T-helper 2 cell (primary cell): ENCODE results near the gene MSI2.

Experiments
- DNase-seq, 5 experiments: peaks; one replicate each; pipeline versions ENCODE4 v3.0.0 to v3.0.0-alpha.2; 2012 to 2022

Gene MSI2

DNA sequence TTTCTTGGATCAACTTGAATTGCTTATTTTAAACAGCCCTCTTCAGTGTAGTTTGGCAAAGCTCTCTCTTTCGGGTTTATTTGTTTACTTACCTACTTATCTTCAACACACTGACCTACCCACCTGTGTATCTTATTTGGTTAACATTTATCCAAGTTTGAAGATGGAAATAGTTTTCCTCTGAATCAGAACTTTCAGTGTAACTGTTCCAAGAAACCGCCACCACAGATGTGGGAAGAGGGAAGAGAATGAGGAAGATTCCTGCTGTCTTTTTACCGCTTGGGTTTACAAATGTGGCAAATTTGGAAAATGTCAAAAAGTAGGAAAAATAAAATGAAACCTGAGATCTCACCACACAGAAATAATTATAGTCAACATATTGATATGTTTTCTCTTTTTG lies 115.8 kb downstream of the MSI2 start:
- DNase-seq = no peak

DNA sequence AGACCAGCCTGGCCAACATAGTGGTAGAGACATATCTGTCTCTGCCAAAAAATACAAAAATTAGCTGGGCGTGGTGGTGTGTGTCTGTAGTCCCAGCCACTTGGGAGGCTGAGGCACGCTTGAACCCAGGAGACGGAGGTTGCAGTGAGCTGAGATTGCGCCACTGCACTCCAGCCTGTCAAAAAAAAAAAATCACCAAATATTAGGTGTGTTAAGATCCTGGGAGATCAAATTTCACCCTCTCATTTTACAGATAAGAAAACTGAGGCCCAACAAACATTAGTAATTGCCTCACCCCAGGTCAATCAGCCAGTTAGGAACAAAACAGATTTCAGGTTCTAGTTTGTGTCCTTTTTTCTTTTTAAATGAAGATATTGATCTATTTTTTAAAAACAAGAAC lies 116.7 kb downstream of the MSI2 start:
- no peak for DNase-seq

DNA sequence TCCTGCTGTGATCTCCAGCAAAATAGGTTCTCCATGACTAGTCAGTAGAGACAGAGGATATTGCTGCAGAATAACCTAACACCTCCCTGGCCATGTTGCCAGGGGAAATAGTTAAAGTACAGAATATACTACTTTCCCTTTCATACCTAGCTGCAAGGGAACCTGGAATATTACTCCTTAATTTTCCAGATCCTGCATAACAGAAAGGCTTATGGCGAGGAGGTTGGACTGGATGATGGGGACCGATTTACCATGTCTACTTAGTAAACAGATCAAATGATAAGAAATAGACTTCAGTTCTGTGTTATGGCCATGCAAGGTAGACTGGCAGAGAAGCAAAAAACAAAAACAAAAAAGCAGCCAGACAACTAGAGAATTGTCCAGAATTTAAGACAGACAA lies 117.4 kb downstream of the MSI2 start:
- DNase-seq = no peak

GRCh38 chr17:57375040-57375769 lies 118.9 kb downstream of the MSI2 start:
- no peak for DNase-seq

GRCh38 chr17:57375770-57376225 lies 119.5 kb downstream of the MSI2 start:
- DNase-seq = no peak

- DNase-seq = no peak
These were observed 120.8 kb downstream of the MSI2 start for GRCh38 chr17:57377094-57377493.

DNA sequence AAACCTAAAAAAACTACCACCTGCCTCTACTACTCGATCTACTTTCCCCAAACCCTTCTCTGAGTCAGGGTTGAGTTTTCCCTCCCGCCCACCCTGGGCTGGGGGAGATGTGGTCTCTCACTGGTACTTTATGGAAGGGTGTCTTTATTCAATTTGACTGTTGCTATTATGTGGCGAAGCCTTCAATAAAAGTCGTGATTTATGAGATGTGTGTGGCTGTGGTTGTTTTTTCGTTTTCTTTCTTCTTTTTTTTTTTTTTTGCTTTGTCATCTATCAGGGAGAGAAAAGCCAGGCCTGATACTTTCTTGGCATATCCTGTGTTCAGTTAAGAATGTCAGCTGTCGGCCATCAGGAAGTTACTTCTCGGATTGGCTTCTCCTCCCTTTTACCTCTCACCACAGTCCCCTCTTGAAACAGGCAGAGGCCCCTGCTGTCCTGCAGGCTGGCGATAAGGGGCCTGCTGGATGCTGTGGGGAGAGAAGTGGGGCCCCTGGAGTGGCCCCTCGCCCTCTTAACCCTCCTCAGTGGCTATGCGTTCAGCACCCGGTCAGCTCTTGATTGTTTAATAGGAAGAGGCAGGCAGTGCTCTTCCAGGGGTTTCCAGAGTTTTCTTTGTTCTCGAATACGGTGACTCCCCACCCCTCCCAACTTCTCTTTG lies 123.0 kb downstream of the MSI2 start:
- DNase-seq = no peak

DNA sequence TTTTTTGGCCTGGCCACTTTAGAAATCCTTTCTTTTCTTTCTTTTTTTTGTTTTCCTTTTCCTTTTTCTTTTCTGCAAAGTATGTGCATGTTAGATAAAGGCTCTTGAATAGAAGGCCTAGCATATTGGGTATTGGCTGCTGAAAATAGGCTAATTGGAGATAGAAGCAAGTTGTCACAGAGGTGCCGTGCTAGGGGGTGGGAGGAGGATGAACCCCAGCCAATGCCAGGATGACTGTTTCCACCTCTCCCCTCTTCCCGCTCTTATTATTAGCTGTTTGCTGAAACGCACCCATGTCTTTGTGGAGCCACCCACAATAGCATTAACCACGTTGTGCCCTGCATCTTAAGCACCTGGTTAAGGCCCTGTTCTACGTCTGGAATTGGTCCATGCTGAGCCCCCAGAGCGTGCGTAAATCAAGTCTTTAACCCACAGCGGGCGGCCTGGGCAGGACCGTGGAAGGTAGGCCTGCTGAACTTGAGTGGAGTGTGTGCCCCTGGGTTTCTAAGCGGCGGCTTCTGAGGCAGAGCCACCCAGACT lies 123.6 kb downstream of the MSI2 start:
- DNase-seq = no peak

DNA sequence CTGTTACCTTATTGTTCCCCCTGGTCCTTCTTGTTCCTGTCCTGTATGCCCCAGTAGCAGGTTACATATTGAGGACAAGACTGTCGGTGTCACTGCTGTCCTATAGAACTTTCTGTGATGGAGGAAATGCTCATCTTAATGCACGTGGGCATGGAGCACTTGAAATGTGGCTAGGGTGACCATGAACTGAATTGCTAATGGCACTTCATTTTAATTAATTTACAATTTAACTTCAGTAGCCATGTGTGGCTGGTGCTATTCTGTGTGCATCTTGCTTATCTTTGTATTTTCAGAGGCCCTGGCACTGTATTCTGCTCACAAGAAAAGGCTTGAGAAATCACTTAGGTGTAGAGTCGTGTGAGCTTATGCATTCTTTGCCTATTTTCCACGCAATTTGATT lies 125.2 kb downstream of the MSI2 start:
- no peak for DNase-seq

- DNase-seq = no peak
These were observed 127.9 kb downstream of the MSI2 start for GRCh38 chr17:57384219-57384618.

GRCh38 chr17:57385975-57386374 lies 129.7 kb downstream of the MSI2 start:
- DNase-seq = no peak

GRCh38 chr17:57387575-57387974 lies 131.3 kb downstream of the MSI2 start:
- no peak for DNase-seq

GRCh38 chr17:57388131-57388725 lies 131.9 kb downstream of the MSI2 start:
- no peak for DNase-seq

- DNase-seq = no peak
These were observed 133.2 kb downstream of the MSI2 start for GRCh38 chr17:57389473-57389872.

DNA sequence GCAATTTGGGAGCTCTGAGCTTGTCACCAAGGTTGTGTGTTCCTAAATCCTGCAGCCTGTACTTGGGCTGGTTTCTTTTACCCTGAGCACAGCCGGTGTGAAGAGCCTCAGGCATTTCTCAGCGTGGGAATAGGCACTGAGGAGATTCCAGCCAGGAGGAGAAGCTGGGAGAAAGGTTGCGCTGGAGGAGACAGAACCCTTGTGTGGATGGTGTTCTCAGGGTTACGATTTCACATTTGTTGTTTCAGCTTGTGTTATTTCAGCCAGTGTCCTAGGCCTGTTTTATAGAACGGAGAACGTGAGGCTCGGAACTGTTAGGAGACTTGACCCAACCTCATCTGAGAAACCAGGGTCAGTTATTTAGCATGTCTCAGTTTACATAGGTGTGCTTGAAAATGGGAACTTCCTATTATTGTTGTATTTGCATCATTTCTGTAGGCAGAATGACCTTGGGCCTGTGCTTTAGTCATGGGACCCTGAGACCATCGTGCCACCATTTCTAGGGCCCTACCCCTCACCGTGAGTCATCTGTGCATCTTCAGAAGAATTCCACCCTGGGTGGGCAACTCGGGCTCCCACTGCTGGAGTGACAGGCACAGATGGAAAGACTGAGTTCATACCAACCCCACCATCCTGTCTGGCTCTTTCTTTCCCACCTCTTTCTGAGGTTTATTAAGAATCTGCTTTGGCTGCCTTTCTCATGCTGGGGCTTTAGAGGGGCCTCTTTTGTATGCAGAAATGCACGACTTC lies 134.9 kb downstream of the MSI2 start:
- no peak for DNase-seq

DNA sequence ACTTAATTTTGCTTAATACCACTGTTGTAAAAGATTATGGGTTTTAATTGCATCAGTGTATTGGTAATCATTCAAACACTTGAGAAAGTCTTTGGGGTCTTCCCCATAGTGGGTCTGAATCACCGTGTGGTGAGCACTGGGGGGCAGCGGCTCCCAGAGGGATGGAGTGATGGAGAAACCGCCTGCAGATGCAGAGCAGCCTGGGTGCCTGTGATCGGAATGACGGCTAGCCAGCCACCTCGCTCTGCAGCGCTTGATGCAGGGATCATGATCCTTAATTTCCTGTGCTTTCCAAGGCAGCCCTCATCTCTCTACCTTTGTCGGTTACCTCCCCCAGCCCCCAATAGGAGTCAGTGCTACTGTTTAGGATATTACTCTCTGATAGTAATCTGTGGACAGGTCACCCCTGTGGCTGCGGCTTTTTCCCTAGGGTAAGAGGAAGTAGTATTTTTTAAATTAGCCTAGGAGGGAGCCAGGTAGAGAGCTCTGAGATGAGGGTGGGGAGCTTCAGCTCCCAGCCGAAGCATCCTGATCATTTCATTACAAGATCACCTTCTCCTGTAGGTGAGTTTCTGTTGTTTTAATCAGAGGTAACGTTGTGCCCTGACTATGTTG lies 135.6 kb downstream of the MSI2 start:
- DNase-seq = no peak

GRCh38 chr17:57393368-57393767 lies 137.0 kb downstream of the MSI2 start:
- no peak for DNase-seq

- DNase-seq = no peak
These were observed 138.1 kb downstream of the MSI2 start for GRCh38 chr17:57394375-57394774.

DNA sequence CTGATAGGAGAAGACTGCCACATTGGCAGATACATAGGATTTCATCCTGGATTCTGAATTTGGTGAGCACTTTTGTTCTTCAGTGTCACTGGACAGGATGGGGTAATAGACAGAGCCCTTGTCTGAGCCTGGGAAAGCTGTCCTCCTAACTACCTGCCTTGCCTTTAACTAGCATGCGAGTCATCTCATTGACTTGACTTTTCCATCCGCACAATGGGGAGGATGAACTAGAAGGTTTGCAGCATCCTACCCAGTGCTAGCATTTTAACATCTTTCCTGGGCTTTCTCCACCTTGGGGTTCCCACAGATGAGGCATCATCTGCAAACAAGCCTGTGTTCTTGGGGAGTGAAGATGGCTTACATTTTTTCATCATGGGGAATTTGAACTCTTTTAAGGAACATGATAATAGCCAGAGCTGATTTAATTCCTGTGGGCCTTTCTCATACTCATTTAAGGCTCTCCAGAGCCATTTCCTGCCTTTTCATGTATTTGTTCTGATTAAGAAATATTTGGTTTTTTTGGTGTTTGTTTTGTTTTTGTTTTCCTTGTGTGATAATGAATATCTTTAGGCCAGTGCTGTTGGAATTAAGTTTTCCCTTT lies 139.5 kb downstream of the MSI2 start:
- no peak for DNase-seq

DNA sequence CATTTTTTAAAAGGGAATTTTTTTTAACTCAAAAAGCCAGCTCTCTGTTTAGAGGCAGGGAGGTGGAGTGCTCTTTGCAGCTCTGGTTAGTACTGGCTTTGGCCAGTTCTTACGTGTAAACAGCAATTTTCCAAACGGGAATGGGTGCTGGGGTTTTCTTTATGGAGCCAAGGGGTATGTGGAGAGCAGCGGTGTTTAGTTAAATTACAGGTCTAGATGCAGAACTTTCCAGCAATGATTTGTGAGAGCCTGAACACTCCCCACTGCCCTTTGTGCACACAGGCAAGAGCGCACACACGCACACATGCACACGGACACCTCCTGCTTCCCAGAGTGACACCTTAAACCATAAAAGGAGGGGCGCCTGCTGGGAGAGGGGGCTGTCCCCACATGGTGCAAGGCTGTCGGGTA lies 140.2 kb downstream of the MSI2 start:
- DNase-seq = no peak

GRCh38 chr17:57397402-57397801 lies 141.1 kb downstream of the MSI2 start:
- no peak for DNase-seq

GRCh38 chr17:57399690-57400089 lies 143.4 kb downstream of the MSI2 start:
- DNase-seq = no peak
